ENCODE measurements around the gene SESN2.
"Not testable (repeated sequence)": the region's sequence is repeated elsewhere in the genome, so short reads cannot be mapped to it uniquely, and the experiment has no call there.

The SESN2 gene

DNA sequence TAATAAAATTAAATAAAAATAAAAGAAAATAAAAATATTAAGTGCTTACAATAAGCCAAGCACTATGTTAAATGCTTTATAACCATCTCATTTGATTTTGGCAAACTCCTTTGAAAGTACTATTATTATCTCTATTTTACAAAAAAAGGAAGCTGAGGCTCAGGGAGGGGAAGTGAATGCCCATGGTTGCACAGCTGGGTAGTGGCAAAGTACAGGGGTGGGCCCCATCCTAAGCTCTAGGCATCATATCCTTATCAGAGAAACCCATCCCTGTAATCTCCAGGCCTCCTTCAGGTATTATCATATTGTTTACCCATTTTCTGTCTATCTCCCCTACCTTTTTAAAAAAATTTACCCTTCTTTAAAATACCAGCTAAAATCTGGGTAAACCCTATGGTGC, 67.2 kb downstream of the SESN2 start:
- no peak overlapping the region for H3K27ac ChIP-seq (ENCODE audit: insufficient read depth in 1 of 2, low read depth in 1 of 2, low read length in 2 of 2, poor library complexity in 1 of 2, severe bottlenecking in 2 of 2)
- peaks cover 9 to 46% (median 22%) of the 10 kb centered on the region in 4 experiments for H3K4me1 ChIP-seq (ENCODE audit: control extremely low read depth in 1 of 4, control insufficient read depth in 4 of 4, insufficient read depth in 4 of 4, low read length in 3 of 4)
- no peaks in the 10 kb centered on the region for H3K27me3 ChIP-seq (replicated peaks in 2 of 5; ENCODE audit: control insufficient read depth in 4 of 5, insufficient read depth in 5 of 5, low read length in 4 of 5)
- peak in 1 of 3 donors; percentile 21 for DNase-seq
- H3K36me3 ChIP-seq (ENCODE audit: control insufficient read depth in 4 of 4, insufficient read depth in 4 of 4, low read length in 3 of 4) = peaks cover 2 to 6% (median 3%) of the 10 kb centered on the region in 4 experiments
- no peaks in the 10 kb centered on the region for H3K9me3 ChIP-seq (ENCODE audit: control extremely low read depth in 1 of 5, control insufficient read depth in 4 of 5, insufficient read depth in 2 of 5, low read depth in 1 of 5, low read length in 4 of 5)
- H3K4me3 ChIP-seq (ENCODE audit: control insufficient read depth in 1 of 7, extremely low read depth in 1 of 7, insufficient read depth in 4 of 7, low read depth in 2 of 7, low read length in 6 of 7) = no peak overlapping the region
- ChIA-PET CTCF (interaction anchor here (1.1 to 3.4 kb wide), 7 partner anchors 9 to 78 kb away, joined by 4 to 12 read pairs (median 6); no protein-coding TSS in a partner anchor), POLR2A (interaction anchor here (0.6 to 0.8 kb wide), 3 partner anchors 37 to 57 kb away, joined by 3 to 6 read pairs (median 3); no protein-coding TSS in a partner anchor)

DNA sequence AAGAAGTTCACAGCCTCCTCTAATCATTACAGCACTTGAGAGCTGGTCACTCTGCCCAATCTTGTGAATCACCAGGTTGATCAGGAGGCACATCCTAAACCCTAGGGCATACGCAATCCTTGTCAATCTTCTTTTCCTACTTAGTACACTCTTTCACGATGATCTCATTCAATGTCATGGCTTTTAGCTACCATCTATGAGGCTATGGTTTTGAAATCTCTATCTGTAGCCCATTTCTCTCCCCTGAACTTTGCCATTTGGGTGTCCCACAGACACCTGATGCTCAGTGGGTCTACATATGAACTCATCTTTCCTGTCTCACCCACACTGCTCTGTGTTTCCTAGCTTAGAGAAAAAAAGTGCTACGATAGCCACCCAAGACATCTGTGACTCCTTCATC, 67.7 kb downstream of the SESN2 start:
- Histone ChIP-seq H3K9me3 (ENCODE audit: control extremely low read depth in 1 of 5, control insufficient read depth in 4 of 5, insufficient read depth in 2 of 5, low read depth in 1 of 5, low read length in 4 of 5) (no peaks in the 10 kb centered on the region), H3K27ac (ENCODE audit: insufficient read depth in 1 of 2, low read depth in 1 of 2, low read length in 2 of 2, poor library complexity in 1 of 2, severe bottlenecking in 2 of 2) (no peak overlapping the region), H3K27me3 (replicated peaks in 2 of 5; ENCODE audit: control insufficient read depth in 4 of 5, insufficient read depth in 5 of 5, low read length in 4 of 5) (no peaks in the 10 kb centered on the region), H3K36me3 (ENCODE audit: control insufficient read depth in 4 of 4, insufficient read depth in 4 of 4, low read length in 3 of 4) (peaks cover 2 to 11% (median 5%) of the 10 kb centered on the region in 4 experiments), H3K4me3 (ENCODE audit: control insufficient read depth in 1 of 7, extremely low read depth in 1 of 7, insufficient read depth in 4 of 7, low read depth in 2 of 7, low read length in 6 of 7) (no peak overlapping the region), H3K4me1 (ENCODE audit: control extremely low read depth in 1 of 4, control insufficient read depth in 4 of 4, insufficient read depth in 4 of 4, low read length in 3 of 4) (peaks cover 9 to 46% (median 22%) of the 10 kb centered on the region in 4 experiments)
- no peak for DNase-seq
- CTCF ChIA-PET = interaction anchor here (0.8 to 3.4 kb wide), 8 partner anchors 9 to 78 kb away, joined by 3 to 12 read pairs (median 6); no protein-coding TSS in a partner anchor
- 100% methylated on average over 2 of the region's 3 CpGs for WGBS (ENCODE audit: insufficient coverage)
- POLR2A ChIA-PET = interaction anchor here (0.6 to 0.8 kb wide), 3 partner anchors 38 to 58 kb away, joined by 3 to 6 read pairs (median 3); no protein-coding TSS in a partner anchor

DNA sequence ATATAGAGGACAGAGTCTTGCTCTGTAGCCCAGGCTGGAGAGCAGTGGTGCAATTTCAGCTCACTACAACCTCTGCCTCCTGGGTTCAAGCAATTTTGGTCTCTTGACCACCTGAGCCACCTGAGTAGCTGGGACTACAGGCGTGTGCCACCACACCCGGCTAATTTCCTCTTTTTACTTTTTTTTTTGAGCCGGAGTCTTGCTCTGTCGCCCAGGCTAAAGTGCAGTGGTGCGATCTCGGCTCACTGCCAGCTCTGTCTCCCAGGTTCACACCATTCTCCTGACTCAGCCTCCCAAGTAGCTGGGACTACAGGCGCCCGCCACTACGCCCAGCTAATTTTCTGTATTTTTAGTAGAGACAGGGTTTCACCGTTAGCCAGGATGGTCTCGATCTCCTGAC, 68.1 kb downstream of the SESN2 start:
- not testable (repeated sequence) for H3K4me3 ChIP-seq (ENCODE audit: control insufficient read depth in 1 of 7, extremely low read depth in 1 of 7, insufficient read depth in 4 of 7, low read depth in 2 of 7, low read length in 6 of 7); H3K27me3 ChIP-seq (replicated peaks in 2 of 5; ENCODE audit: control insufficient read depth in 4 of 5, insufficient read depth in 5 of 5, low read length in 4 of 5); H3K27ac ChIP-seq (ENCODE audit: insufficient read depth in 1 of 2, low read depth in 1 of 2, low read length in 2 of 2, poor library complexity in 1 of 2, severe bottlenecking in 2 of 2); H3K9me3 ChIP-seq (ENCODE audit: control extremely low read depth in 1 of 5, control insufficient read depth in 4 of 5, insufficient read depth in 2 of 5, low read depth in 1 of 5, low read length in 4 of 5)
- DNase-seq = peak in 1 of 3 donors; percentile 9
- Histone ChIP-seq H3K4me1 (ENCODE audit: control extremely low read depth in 1 of 4, control insufficient read depth in 4 of 4, insufficient read depth in 4 of 4, low read length in 3 of 4) (peaks cover 9 to 46% (median 22%) of the 10 kb centered on the region in 4 experiments), H3K36me3 (ENCODE audit: control insufficient read depth in 4 of 4, insufficient read depth in 4 of 4, low read length in 3 of 4) (peaks cover 4 to 15% (median 7%) of the 10 kb centered on the region in 4 experiments)
- WGBS (ENCODE audit: insufficient coverage) = 90% methylated on average over 7 of the region's 11 CpGs
- ChIA-PET POLR2A (interaction anchor here (0.7 to 0.8 kb wide), 2 partner anchors 38 to 58 kb away, joined by 3 to 6 read pairs; no protein-coding TSS in a partner anchor), CTCF (interaction anchor here (0.8 to 3.4 kb wide), 9 partner anchors 10 to 79 kb away, joined by 3 to 19 read pairs (median 5); no protein-coding TSS in a partner anchor)

DNA sequence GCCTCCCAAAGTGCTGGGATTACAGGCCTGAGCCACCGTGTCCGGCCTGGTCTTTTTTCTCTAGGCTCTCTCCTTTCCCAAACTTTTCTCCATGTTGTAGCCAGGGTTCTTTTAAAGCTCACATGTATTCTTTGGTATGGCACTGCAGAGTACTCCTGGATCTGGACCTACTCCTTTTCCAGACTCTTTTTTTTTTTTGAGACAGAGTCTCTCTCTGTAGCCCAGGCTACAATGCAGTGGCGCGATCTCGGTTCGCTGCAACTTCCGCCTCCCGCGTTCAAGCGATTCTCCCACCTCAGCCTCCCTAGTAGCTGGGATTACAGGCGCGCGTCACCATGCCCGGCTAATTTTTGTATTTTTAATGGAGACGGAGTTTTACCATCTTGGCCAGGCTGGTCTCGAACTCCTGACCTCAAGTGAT, 68.9 kb downstream of the SESN2 start:
- no peak for DNase-seq
- peak overlapping the region; percentile 52 to 94 (median 83) for H3K4me3 ChIP-seq (ENCODE audit: control insufficient read depth in 1 of 7, extremely low read depth in 1 of 7, insufficient read depth in 4 of 7, low read depth in 2 of 7, low read length in 6 of 7)
- H3K27ac ChIP-seq (ENCODE audit: insufficient read depth in 1 of 2, low read depth in 1 of 2, low read length in 2 of 2, poor library complexity in 1 of 2, severe bottlenecking in 2 of 2) = peak overlapping the region; percentile 90 to 96
- H3K9me3 ChIP-seq (ENCODE audit: control extremely low read depth in 1 of 5, control insufficient read depth in 4 of 5, insufficient read depth in 2 of 5, low read depth in 1 of 5, low read length in 4 of 5) = no peaks in the 10 kb centered on the region
- POLR2A ChIA-PET = interaction anchor here (0.7 to 1.7 kb wide), 4 partner anchors 13 to 408 kb away, joined by 3 to 10 read pairs (median 6); partner anchors contain the start of genes SESN2 and YTHDF2
- H3K27me3 ChIP-seq (replicated peaks in 2 of 5; ENCODE audit: control insufficient read depth in 4 of 5, insufficient read depth in 5 of 5, low read length in 4 of 5) = no peaks in the 10 kb centered on the region
- H3K36me3 ChIP-seq (ENCODE audit: control insufficient read depth in 4 of 4, insufficient read depth in 4 of 4, low read length in 3 of 4) = peaks cover 7 to 23% (median 14%) of the 10 kb centered on the region in 4 experiments
- 87% methylated on average over 6 of the region's 16 CpGs for WGBS (ENCODE audit: insufficient coverage)
- CTCF ChIA-PET = interaction anchor here (0.7 to 2.9 kb wide), 11 partner anchors 9 to 92 kb away, joined by 3 to 19 read pairs (median 5); partner anchors contain the start of gene ATP5IF1
- H3K4me1 ChIP-seq (ENCODE audit: control extremely low read depth in 1 of 4, control insufficient read depth in 4 of 4, insufficient read depth in 4 of 4, low read length in 3 of 4) = peaks cover 9 to 45% (median 22%) of the 10 kb centered on the region in 4 experiments

DNA sequence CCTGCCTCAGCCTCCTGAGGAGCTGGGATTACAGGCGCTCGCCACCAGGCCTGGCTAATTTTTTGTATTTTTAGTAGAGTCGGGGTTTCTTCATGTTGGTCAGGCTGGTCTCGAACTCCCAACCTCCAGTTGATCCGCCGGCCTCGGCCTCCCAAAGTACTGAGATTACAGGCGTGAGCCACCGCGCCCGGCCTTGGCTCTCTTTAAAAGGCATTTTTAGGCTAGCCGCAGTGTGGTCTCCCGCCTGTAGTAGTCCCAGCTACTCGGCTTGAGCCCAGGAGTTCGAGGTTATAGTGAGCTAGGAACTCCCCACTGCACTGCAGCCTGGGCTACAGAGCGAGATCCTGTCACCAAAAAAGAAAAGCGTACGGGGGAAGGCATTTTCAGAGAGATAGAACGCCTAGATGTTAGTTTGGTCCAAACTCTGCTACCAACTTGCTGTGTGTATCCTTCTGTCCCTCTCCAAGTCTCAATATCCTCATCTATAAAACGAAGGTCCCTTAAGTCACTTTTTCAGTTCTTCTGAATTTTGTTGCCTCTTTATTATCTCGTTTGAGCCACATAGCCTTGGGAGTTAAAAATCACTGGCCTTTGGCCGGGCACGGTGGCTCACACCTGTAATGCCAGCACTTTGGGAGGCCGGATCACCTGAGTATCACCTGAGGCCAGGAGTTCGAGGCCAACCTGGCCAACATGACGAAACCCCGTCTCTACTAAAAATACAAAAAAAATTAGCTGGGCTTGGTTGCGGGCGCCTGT, 70.3 kb downstream of the SESN2 start:
- ChIA-PET POLR2A (interaction anchor here (1.0 to 1.7 kb wide), 6 partner anchors 8 to 81 kb away, joined by 3 to 10 read pairs (median 4); partner anchors contain the start of gene SESN2), CTCF (interaction anchor here (0.7 to 2.9 kb wide), 8 partner anchors 8 to 120 kb away, joined by 4 to 19 read pairs (median 6); partner anchors contain the start of gene ATP5IF1)
- peak overlapping the region; percentile 90 to 96 for H3K27ac ChIP-seq (ENCODE audit: insufficient read depth in 1 of 2, low read depth in 1 of 2, low read length in 2 of 2, poor library complexity in 1 of 2, severe bottlenecking in 2 of 2)
- peak; percentile 52 to 78 (median 76) for DNase-seq
- 28% methylated on average over 22 of the region's 29 CpGs for WGBS (ENCODE audit: insufficient coverage)
- peaks cover 9 to 35% (median 19%) of the 10 kb centered on the region in 4 experiments for H3K4me1 ChIP-seq (ENCODE audit: control extremely low read depth in 1 of 4, control insufficient read depth in 4 of 4, insufficient read depth in 4 of 4, low read length in 3 of 4)
- no peaks in the 10 kb centered on the region for H3K27me3 ChIP-seq (replicated peaks in 2 of 5; ENCODE audit: control insufficient read depth in 4 of 5, insufficient read depth in 5 of 5, low read length in 4 of 5)
- peak overlapping the region; percentile 52 to 94 (median 83) for H3K4me3 ChIP-seq (ENCODE audit: control insufficient read depth in 1 of 7, extremely low read depth in 1 of 7, insufficient read depth in 4 of 7, low read depth in 2 of 7, low read length in 6 of 7)
- peaks cover 10 to 30% (median 22%) of the 10 kb centered on the region in 4 experiments for H3K36me3 ChIP-seq (ENCODE audit: control insufficient read depth in 4 of 4, insufficient read depth in 4 of 4, low read length in 3 of 4)
- H3K9me3 ChIP-seq (ENCODE audit: control extremely low read depth in 1 of 5, control insufficient read depth in 4 of 5, insufficient read depth in 2 of 5, low read depth in 1 of 5, low read length in 4 of 5) = no peaks in the 10 kb centered on the region

Measured in common myeloid progenitor, CD34-positive (primary cell).